NCI-H526 treated with DMSO at 0.1 percent for 48 hours (cell line): ENCODE results near the gene FLVCR2.

ENCODE experiments used
- DNase-seq: peaks from one replicate; lab custom pipeline; 2025; lab: John Stamatoyannopoulos, UW

Gene FLVCR2

DNA sequence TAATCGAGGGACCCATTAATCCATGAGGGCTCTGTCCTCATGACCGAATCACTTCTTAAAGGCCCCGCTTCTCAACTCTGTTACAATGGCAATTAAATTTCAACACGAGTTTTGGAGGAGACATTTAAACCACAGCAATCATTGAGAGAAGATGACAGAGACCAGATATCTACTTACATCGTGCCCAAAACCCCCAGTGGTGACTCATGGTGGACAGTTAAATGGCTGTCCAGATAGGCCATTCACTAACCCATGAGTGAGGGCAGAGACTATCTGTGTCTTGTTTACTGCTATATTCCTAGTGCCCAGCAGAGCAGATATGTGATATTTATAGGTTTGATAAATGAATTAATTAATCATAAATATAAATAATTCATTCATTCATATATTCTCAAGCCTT, 20.0 kb upstream of the FLVCR2 start:
- DNase-seq: no peak

DNA sequence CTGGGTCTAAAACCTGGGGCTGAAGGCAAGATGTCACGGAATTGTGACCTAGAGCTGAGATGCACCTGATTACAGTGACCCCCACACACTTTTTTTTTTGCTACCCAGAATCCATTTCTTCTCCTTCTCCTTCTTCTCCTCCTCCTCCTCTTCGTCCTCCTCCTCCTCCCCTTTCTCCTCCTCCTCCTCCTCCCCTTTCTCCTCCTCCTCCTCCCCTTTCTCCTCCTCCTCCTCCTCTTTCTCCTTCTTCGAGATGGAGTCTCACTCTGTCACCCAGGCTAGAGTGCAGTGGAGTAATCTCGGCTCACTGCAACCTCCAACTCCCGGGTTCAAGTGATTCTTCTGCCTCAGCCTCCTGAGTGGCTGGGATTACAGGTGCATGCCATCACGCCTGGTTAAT, 19.4 kb upstream of the FLVCR2 start:
- no peak for DNase-seq

GRCh38 chr14:75559451-75560222, 18.8 kb upstream of the FLVCR2 start:
- no peak for DNase-seq

DNA sequence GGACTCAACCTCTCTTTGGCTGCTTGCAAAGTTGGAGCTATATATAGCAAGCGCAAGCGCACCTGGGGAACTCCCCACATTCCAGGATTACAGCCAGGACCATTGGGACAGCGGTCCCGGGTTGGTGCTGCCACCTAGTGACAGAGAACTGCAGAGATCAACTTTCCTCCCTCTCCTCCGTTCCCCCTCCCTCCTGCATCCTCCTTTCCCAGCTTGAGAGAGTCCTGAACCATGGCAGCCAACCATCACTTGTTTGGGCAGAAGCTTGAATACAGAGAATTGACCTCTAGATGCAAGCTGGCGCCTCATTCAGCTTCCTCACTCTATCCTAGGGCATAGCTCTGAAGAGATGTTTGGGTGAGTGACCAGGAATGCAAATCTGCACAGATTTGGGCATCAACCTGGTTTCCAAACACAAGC, 17.4 kb upstream of the FLVCR2 start:
- DNase-seq: peak; percentile 50

DNA sequence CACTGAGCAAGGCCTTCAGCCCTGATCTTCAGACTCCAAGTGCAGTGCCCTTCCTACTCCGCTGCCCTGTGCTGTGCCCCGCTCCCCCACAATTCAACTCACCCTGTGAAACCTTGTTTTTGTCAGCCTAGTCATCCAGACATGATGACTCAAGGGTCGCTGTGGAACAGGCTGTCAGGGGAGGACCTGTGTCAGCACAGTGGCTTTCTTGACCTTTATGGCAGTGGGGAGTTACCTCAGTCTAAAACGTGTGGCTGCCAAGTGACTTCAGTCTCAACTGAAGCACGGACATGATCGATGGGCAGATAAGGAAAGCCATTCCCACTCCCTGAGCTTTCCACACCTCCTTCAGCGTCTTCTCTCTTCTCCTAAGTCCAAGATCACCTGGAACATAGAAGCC, 16.3 kb upstream of the FLVCR2 start:
- no peak for DNase-seq

DNA sequence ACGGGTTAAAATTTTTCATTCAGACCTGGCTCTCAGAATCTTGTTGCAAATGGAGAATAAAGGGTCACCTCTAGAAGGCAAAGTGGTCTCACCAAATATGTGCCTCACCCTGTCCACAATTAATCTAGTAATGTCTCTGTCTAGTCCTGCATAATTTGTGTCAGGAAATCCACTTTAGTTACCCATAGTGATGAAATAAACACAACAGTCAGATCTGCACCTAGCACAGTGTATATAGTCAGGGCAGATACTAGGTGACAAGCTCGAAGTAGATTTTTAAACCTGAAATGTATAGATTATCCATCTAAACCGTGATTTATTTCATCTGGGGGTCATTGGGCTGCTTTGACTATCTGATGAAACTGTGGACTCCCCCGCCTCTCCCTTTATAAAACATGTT, 15.9 kb upstream of the FLVCR2 start:
- DNase-seq: no peak

DNA sequence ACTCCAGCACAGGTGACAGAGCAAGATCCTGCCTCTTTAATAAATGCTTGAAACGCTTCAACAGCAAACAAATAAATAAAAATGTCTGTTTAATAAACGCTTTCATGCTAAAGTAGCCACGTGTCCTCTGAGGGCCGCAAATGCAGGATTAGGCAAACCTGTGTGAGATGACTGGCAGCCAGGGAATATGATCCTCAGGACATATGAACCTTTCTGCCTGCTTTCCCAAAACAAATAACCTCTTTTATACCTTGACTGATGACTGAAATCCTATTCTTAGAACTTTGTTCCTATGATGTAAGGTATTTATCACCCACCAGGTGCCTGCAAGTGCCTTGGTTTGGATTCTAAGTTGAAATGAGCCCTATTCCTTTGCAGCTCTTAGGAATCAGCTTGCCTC, 14.5 kb upstream of the FLVCR2 start:
- DNase-seq: peak; percentile 7

DNA sequence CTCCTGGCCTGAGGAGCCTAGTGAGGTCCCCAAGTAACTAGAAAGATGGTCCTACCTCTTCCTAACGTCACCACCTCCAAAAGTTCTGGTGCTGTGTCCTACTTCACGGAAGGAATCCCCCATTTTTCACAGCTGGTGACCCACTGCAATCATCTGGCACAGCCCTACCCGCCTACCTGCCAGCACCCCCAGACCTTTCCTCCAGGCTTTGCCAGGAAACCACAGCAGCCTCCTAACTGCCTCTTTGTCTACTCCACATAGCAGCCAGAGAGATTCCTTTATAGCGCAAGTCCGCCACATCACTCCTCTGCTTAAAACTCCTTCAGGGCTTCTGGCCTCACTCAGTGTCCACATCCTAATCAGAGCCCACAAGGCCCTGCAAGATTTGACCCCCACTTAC, 13.4 kb upstream of the FLVCR2 start:
- no peak for DNase-seq

GRCh38 chr14:75566321-75566720, 12.1 kb upstream of the FLVCR2 start:
- DNase-seq: no peak

- no peak for DNase-seq
Observed at GRCh38 chr14:75566752-75567151, 11.7 kb upstream of the FLVCR2 start.

- DNase-seq: no peak
Observed at GRCh38 chr14:75568140-75568539, 10.3 kb upstream of the FLVCR2 start.

DNA sequence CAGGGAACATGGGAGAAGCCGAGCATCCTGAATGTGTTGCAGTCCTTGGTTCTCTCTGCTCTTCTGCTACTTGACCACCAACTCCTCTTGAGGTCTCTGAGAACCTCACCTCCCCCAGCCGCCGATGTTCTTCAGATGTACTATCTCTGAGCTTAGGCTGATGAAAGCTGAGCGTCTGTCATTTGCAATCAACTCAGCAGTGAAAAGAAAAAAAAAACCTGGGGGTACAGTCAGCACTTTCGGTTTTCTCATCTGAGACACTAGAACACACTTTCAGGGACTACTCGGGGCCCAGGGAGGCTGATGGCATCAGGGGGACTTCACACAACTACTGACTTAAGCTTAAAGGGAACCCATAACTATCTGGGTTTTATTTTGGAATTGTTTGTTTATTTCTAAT, 9.6 kb upstream of the FLVCR2 start:
- DNase-seq: no peak

- DNase-seq: no peak
Observed at GRCh38 chr14:75570797-75571196, 7.6 kb upstream of the FLVCR2 start.

DNA sequence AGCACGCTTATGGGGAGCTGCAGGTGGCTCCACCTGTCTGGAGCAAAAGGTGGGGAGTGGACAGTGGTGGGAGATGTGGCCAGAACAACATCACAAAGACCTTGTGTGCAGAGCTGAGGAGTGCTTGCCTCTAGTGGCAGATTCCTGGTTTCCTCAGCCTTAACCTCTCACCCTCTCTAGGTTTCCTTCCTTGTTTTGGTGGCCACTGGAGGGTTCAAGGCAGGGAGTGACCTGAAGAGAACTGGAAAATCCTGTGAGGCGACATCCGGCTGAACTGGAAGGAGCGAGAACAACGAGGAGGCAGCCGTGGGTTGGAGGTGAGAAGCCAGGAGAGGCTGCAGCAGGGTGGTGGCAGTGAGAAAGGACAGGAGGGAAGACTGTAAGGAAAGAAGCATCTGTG, 6.3 kb upstream of the FLVCR2 start:
- no peak for DNase-seq

GRCh38 chr14:75577090-75577489, 1.3 kb upstream of the FLVCR2 start:
- DNase-seq: no peak

DNA sequence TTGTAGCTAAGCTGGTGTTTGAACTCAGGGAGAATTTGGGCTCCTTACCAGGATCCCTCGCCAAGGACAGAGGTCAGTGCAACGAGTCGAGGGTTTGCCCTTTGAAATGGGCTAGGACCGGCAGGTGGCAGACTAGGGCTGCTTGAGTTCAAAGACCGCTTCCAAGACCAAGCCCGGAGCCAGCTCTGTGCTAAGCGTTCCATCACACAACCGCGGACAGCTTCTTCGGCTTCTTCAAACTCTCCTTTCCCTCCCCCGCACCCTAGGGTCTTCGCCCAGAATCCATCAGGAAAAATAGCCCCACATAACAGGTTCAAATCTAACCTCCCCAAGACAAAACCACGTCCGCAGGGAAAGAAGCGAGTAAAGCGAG, 705 bp upstream of the FLVCR2 start:
- DNase-seq: peak; percentile 33

DNA sequence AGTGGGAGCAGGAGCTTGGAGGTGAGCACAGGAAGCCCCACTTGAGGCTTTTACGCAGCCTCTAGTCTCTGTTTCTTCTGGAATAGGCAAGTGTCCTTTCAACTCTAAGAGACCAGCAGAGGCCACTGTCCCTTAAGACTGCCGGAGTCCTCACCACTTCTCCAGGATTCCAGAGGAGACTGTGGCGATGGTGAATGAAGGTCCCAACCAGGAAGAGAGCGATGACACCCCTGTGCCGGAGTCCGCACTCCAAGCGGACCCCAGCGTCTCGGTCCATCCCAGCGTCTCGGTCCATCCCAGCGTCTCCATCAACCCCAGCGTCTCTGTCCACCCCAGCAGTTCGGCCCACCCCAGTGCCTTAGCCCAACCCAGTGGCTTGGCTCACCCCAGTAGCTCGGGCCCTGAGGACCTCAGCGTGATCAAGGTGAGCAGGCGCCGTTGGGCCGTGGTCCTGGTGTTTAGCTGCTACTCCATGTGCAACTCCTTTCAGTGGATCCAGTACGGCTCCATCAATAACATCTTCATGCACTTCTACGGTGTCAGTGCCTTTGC, 442 bp downstream of the FLVCR2 start:
- no peak for DNase-seq

DNA sequence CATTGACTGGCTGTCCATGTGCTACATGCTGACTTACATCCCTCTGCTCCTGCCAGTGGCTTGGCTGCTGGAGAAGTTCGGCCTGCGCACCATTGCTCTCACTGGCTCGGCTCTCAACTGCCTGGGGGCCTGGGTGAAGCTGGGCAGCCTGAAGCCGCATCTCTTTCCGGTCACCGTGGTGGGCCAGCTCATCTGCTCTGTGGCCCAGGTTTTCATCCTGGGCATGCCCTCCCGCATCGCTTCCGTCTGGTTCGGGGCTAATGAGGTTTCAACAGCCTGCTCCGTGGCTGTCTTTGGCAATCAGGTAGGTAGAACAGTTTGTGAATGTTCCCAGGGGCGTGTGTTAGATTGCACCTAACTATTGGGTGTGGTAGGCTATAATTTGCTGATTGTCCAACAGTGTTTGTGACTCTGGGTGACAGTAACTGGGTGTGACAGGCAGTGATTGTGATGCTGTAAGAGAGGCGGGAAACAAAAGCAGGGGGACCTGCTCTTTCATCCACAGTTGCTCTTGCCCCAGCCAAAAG, 981 bp downstream of the FLVCR2 start:
- no peak for DNase-seq

DNA sequence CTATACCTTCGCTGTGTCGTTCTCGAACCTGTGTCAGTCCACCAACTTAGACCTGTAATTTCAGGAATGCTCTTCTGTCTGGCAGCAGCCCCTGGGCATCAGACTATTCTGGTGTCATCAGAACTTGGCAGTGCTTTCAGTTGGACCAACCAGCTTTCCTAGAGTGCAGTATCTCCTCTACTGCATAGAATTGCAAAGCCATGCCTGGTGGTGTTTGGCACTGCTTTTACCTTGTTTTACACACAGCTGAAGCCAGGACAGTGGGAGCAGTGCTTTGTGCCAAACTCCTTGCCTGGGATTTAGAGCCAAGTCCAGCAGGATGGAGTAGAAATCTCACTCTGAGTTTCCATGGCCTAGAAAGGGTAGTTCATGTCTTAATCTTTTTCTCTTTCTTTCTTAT, 1.5 kb downstream of the FLVCR2 start:
- no peak for DNase-seq

DNA sequence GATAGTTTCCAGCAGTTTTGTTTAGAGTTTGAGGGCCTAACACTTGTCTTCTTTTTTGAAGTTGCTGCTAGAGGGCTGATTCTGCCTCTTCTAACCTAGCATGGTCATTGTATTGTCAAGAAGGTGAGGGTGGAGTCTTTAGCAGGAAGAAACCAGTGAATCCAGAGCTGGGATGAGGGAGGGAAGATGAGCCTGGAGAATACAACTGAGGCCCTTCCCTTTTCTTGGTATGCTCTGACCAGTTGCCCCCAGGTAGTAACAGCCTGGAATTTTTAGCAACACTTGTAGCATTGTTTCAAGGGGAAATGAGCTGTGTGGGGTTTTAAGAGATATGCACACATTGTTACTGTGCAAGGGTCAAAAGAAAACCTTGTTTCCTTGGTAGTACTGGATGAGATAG, 9.0 kb downstream of the FLVCR2 start:
- no peak for DNase-seq

DNA sequence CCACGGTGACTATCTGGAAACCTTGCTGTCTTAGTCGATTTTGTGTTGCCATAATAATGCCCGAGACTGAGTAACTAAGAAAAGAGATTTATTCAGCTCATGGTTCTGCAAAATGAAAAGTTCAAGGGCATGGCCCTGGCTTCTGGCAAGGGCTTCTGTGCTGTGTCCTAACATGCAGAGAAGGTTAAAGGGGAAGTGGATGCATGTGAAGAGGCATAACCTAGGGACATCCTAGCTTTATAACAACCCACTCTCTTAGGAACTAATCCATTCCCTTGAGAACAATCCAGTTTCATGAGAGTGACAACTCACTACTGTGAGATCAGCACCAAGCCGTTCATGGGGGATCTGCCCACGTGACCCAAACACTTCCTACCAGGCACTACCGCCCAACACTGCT, 11.5 kb downstream of the FLVCR2 start:
- no peak for DNase-seq

DNA sequence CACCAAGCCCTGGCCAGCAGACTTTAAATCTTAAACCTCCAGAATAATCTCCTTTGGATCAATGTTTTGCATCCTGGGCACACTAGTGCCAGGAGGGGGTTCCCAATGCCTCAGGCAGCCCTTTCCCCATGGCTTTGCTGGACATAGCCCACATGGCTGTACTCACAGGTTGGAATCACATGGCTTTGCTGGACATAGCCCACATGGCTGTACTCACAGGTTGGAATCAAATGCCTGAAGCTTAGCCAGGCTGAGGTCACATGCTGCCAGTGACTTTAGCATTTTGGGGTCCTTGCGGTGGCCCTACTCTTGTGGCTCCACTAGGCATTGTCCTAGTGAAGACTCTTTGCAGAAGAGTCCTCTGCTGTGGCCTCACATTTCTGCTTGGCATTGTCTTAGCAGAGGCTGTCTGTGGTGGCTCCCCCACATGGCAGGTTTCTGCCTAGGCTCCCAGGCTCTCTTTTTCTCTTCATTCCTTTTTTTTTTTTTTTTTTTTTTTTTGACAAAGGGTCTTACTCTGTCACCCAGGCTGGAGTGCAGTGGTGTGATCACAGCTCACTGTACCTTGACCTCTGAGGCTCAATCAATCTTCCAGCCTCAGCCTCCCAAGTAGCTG, 13.0 kb downstream of the FLVCR2 start:
- no peak for DNase-seq

DNA sequence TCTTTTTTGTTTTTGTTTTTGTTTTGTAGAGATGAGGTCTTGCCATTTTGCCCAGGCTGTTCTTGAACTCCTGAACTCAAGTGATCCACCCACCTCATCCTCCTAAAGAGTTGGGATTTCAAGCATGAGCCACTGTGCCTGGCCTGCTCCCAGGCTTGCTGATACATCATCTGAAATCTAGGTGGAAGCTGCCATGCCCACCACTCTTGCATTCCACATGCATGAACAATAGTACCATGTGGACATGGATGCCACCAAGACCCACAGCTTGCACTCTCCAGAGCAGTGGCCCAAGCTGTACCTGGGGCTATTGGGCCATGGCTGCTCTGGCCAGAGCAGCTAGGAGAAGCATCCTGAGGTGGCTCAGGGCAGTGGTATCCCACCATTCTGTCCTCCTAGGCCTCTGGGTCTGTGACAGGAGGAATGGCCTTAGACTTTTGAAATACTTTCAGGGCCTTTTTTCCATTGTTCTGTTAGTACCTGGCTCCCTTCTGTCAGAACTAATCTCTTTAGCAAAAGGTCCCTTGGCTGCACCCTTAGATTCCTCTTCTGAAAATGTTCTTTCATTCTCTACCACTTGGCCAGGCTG, 13.7 kb downstream of the FLVCR2 start:
- no peak for DNase-seq
